Endothelial cell of umbilical vein (primary cell): Measurements from ENCODE around the gene NUPR1. TPM values are rescaled to one million over a fixed set of nuclear protein-coding genes. Genes with fewer than 3 reads are reported as not detected.
"Not testable (repeated sequence)": the region's sequence is repeated elsewhere in the genome, so short reads cannot be mapped to it uniquely, and the experiment has no call there.

Experiments used
- BruUV-seq: library from RNA; stranded (reverse); fragments of 400-500 nt; replicated peaks from 2 replicates; lab custom pipeline; 2021; lab: Mats Ljungman, UMichigan
- CTCF ChIA-PET: fragments of 300-600, 350-600 bp; sonication (Branson Sonifier 250); formaldehyde crosslinking; loops from one replicate; lab custom pipeline; 2021; ENCODE audit warnings: antibody characterized with exemption, inconsistent platforms; lab: Charles Lee
- POLR2A ChIA-PET: fragments of 300-600, 350-600 bp; sonication (Branson Sonifier 250); formaldehyde crosslinking; loops from one replicate; lab custom pipeline; 2021; ENCODE audit warnings: antibody characterized with exemption, inconsistent platforms; lab: Charles Lee
- DNase-seq: peaks from one replicate; pipeline ENCODE4 v3.0.0-alpha.2; 2011; ENCODE audit warnings: low read depth, low spot score
- FAIRE-seq: peaks from 2 replicates; lab custom pipeline; 2011; peaks lifted over from hg19 to GRCh38; lab: Jason Lieb, UNC
- H2AFZ ChIP-seq: 2 replicates; pipeline ENCODE4 v1.6.0; 2012; ENCODE audit warnings: low read depth, low read length, control low read depth, inconsistent platforms
- H3K27ac ChIP-seq: 2 replicates; pipeline ENCODE4 v1.5.1; 2011; ENCODE audit warnings: low read depth, mild to moderate bottlenecking, control low read depth, low read length, moderate library complexity; ENCODE audit not compliant: insufficient read depth
- H3K27me3 ChIP-seq, 2 experiments: 2 replicates each; pipeline versions ENCODE4 v1.6.0 to v1.6.1; 2011; ENCODE audit warnings: low read length in 2 of 2, mixed read lengths in 1 of 2; ENCODE audit not compliant: control insufficient read depth in 2 of 2, insufficient read depth in 2 of 2
- H3K36me3 ChIP-seq, 2 experiments: 2 replicates in 1 of 2; 3 replicates in 1 of 2; pipeline ENCODE4 v1.5.1; 2011; ENCODE audit warnings: low read length in 2 of 2, mild to moderate bottlenecking in 1 of 2, moderate library complexity in 1 of 2; ENCODE audit not compliant: control insufficient read depth in 2 of 2, insufficient read depth in 2 of 2; ENCODE audit errors: extremely low read depth in 1 of 2
- H3K4me1 ChIP-seq: 3 replicates; pipeline ENCODE4 v1.5.1; 2011; ENCODE audit warnings: mild to moderate bottlenecking, low read length; ENCODE audit not compliant: control insufficient read depth, insufficient read depth; ENCODE audit errors: extremely low read depth
- H3K4me2 ChIP-seq: 2 replicates; pipeline ENCODE4 v1.6.1; 2011; ENCODE audit warnings: low read length, control low read depth, mixed read lengths; ENCODE audit not compliant: insufficient read depth
- H3K4me3 ChIP-seq, 3 experiments: fragments of 200-600 bp in 1 of 3; sonication (generic), shearing (Covaris generic) in 1 of 3; replicated peaks in 1 of 3; 2 replicates each; pipeline ENCODE4 v1.5.1; 2011 to 2016; ENCODE audit warnings: control low read depth in 3 of 3, low read length in 3 of 3, mild to moderate bottlenecking in 2 of 3, inconsistent platforms in 1 of 3, low read depth in 1 of 3, moderate library complexity in 1 of 3; ENCODE audit not compliant: insufficient read depth in 1 of 3
- H3K79me2 ChIP-seq: 2 replicates; pipeline ENCODE4 v1.6.0; 2012; ENCODE audit warnings: low read length, inconsistent platforms; ENCODE audit not compliant: control insufficient read depth, insufficient read depth
- H3K9ac ChIP-seq: replicated peaks from 2 replicates; pipeline ENCODE3; 2011; ENCODE audit warnings: low read length, control low read depth; ENCODE audit not compliant: insufficient read depth; ENCODE audit errors: extremely low read depth
- H3K9me1 ChIP-seq: replicated peaks from 3 replicates; pipeline ENCODE4 v1.6.0; 2011; ENCODE audit warnings: mild to moderate bottlenecking, low read length; ENCODE audit not compliant: control insufficient read depth, insufficient read depth; ENCODE audit errors: extremely low read depth
- H3K9me3 ChIP-seq: replicated peaks from 2 replicates; pipeline ENCODE4 v1.5.1; 2012; ENCODE audit warnings: low read length, inconsistent platforms; ENCODE audit not compliant: control insufficient read depth, insufficient read depth
- H4K20me1 ChIP-seq: replicated peaks from 2 replicates; pipeline ENCODE3; 2011; ENCODE audit warnings: mild to moderate bottlenecking, low read length; ENCODE audit not compliant: control insufficient read depth, insufficient read depth; ENCODE audit errors: extremely low read depth
- CTCF ChIP-seq, 2 donors: IDR thresholded peaks; 1 replicate in 1 of 2; 2 replicates in 1 of 2; pipeline ENCODE4 v1.5.1; 2011; ENCODE audit warnings: low read length in 2 of 2, mild to moderate bottlenecking in 2 of 2, moderate library complexity in 2 of 2, control low read depth in 1 of 2, inconsistent platforms in 1 of 2, low read depth in 1 of 2; ENCODE audit not compliant: insufficient read depth in 1 of 2; ENCODE audit errors: extremely low read depth in 1 of 2
- EZH2 ChIP-seq: IDR thresholded peaks from 2 replicates; pipeline ENCODE4 v1.6.1; 2012; ENCODE audit warnings: borderline replicate concordance, low read depth, mild to moderate bottlenecking, moderate library complexity, low read length, inconsistent platforms; ENCODE audit not compliant: severe bottlenecking
- FOS ChIP-seq: IDR thresholded peaks from 2 replicates; pipeline ENCODE4 v1.6.1; 2011; ENCODE audit warnings: mild to moderate bottlenecking, low read length, moderate library complexity, borderline replicate concordance; ENCODE audit not compliant: insufficient read depth
- GATA2 ChIP-seq: IDR thresholded peaks from 2 replicates; pipeline ENCODE4 v1.7.0; 2011; ENCODE audit warnings: low read depth, mild to moderate bottlenecking, moderate library complexity, mixed read lengths, low read length; ENCODE audit not compliant: insufficient read length, insufficient read depth
- JUN ChIP-seq: IDR thresholded peaks from 2 replicates; pipeline ENCODE4 v1.6.1; 2011; ENCODE audit warnings: borderline replicate concordance, low read depth; ENCODE audit not compliant: insufficient read length, insufficient read depth
- MAX ChIP-seq: IDR thresholded peaks from 2 replicates; pipeline ENCODE4 v1.6.1; 2011; ENCODE audit not compliant: insufficient read depth, insufficient read length
- MYC ChIP-seq: IDR thresholded peaks from one replicate; pipeline ENCODE4 v1.6.1; 2011; ENCODE audit warnings: mild to moderate bottlenecking, low read depth, low read length
- POLR2A ChIP-seq: IDR thresholded peaks from 2 replicates; pipeline ENCODE4 v1.6.1; 2012; ENCODE audit warnings: low read depth, mild to moderate bottlenecking, control low read depth, low read length
- POLR2AphosphoS5 ChIP-seq: IDR thresholded peaks from 2 replicates; pipeline ENCODE4 v1.6.1; 2012; ENCODE audit warnings: low read depth, mild to moderate bottlenecking, control low read depth, low read length, moderate library complexity; ENCODE audit not compliant: insufficient read depth
- dilution Hi-C: fragments of 300-500 bp; cut with MboI; formaldehyde crosslinking; loops from one replicate; pipeline ENCODE4 v1.15.0; 2019; ENCODE audit warnings: low sequenced_read_pairs; ENCODE audit not compliant: extremely low pct_ligation_motif_present
- intact Hi-C: fragments of 100-400 bp; cut with micrococcal nuclease; formaldehyde crosslinking; loops from one replicate; pipeline ENCODE4 v1.10.0; 2022
- polyA plus RNA-seq, 4 experiments: library from polyadenylated mRNA; depleted of rRNA in 3 of 4; stranded (reverse) in 3 of 4; unstranded in 1 of 4; fragments of >200 nt; gene quantifications; 2 replicates each; pipeline versions ENCODE4 v1.2.1 to v1.2.3, GENCODE V29; 2011 to 2012; ENCODE audit warnings: missing spikeins in 1 of 4
- total RNA-seq: library from RNA; stranded (reverse); gene quantifications from 2 replicates; pipeline ENCODE4 v1.2.3, GENCODE V29; 2021

NUPR1 gene
- total and polyA plus RNA-seq, 2 donors (not counting 3 experiments of a cell fraction or from before 2014, with no cell fraction given) = 1.8 to 4.9 TPM

- BruUV-seq = no TSS peak
- Histone ChIP-seq H3K36me3 (peaks cover 2 to 12% of the 10 kb centered on the region in 2 experiments), H3K9me1 (no peaks in the 10 kb centered on the region), H4K20me1 (no peaks in the 10 kb centered on the region), H3K79me2 (no peaks in the 10 kb centered on the region), H3K9me3 (no peaks in the 10 kb centered on the region), H3K4me1 (peaks cover 2% of the 10 kb centered on the region), H3K27me3 (no peaks in the 10 kb centered on the region), H3K4me2 (no peak overlapping the region), H3K4me3 (no peak overlapping the region), H2AFZ (no peak overlapping the region), H3K9ac (no peak overlapping the region), H3K27ac (no peak overlapping the region)
- ChIA-PET CTCF (no interaction called here), POLR2A (no interaction called here)
- no peak for TF ChIP-seq GATA2
- no peak for TF ChIP-seq CTCF (IDR thresholded peaks at IDR 0.05; ENCODE audit: extremely low read depth in 1 of 2, insufficient read depth in 1 of 2, low read depth in 1 of 2, low read length in 2 of 2)
- no peak for TF ChIP-seq POLR2A
- TF ChIP-seq FOS = no peak
- no peak for TF ChIP-seq JUN
- no peak for TF ChIP-seq POLR2AphosphoS5
- TF ChIP-seq EZH2 = no peak
- TF ChIP-seq MAX = no peak
- no peak for TF ChIP-seq MYC
- DNase-seq (no peak), FAIRE-seq (no peak)
- dilution Hi-C loops (no loop called here), intact Hi-C loops (no loop called here)
These were observed 52.5 kb downstream of the NUPR1 start for GRCh38 chr16:28486266-28486665.

- POLR2A ChIA-PET = interaction anchor here (0.6 kb wide), 1 partner anchor 9 kb away, joined by 4 read pairs; no protein-coding TSS in a partner anchor
- H3K9me3 ChIP-seq, H3K9ac ChIP-seq, H3K27ac ChIP-seq, intact Hi-C loops, DNase-seq, H3K9me1 ChIP-seq, H3K4me2 ChIP-seq, H3K27me3 ChIP-seq, H4K20me1 ChIP-seq, CTCF ChIA-PET, H2AFZ ChIP-seq, H3K79me2 ChIP-seq, H3K4me1 ChIP-seq, FAIRE-seq, dilution Hi-C loops, H3K4me3 ChIP-seq, BruUV-seq: not testable (repeated sequence)
- H3K36me3 ChIP-seq = peaks cover 2 to 13% of the 10 kb centered on the region in 2 experiments
These were observed 55.4 kb downstream of the NUPR1 start for GRCh38 chr16:28483361-28483760.
